D721Med (cell line): Measurements from ENCODE around the gene IPO11.

Experiments used
- DNase-seq: peaks from one replicate; pipeline ENCODE4 v3.0.0; 2011; ENCODE audit warnings: low spot score; ENCODE audit not compliant: insufficient read length
- FAIRE-seq: peaks from 2 replicates; lab custom pipeline; 2011; peaks lifted over from hg19 to GRCh38; lab: Jason Lieb, UNC
- TF ChIP-seq, protein P1 (sequence below): IDR thresholded peaks from 2 replicates; pipeline ENCODE4 v1.5.1; 2012; ENCODE audit warnings: mild to moderate bottlenecking, control low read depth; ENCODE audit not compliant: insufficient read depth; ENCODE audit errors: missing control alignments

Gene IPO11

DNA sequence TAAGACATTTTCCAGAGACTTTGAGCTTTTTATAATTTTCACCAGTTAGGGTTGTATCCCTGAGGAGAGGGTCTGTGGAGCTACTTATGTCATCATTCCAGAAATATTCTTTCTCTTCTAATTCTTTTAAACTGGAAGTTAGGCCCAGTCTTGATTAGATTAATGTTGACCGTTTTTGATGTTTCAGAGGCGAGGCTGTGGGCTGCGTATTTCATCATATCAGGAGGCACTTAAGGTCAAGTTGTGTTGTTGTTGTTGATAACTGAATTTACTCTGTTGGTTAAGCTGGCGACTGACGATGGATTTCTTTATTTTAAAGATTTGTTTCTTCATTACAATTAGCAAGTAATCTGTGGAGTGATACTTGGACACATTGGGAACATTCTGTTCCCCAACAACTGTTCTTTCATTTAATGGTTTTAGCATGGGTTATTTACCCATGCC, 20.1 kb downstream of the IPO11 start:
- FAIRE-seq: no peak
- DNase-seq: no peak
- TF ChIP-seq, protein P1, sequence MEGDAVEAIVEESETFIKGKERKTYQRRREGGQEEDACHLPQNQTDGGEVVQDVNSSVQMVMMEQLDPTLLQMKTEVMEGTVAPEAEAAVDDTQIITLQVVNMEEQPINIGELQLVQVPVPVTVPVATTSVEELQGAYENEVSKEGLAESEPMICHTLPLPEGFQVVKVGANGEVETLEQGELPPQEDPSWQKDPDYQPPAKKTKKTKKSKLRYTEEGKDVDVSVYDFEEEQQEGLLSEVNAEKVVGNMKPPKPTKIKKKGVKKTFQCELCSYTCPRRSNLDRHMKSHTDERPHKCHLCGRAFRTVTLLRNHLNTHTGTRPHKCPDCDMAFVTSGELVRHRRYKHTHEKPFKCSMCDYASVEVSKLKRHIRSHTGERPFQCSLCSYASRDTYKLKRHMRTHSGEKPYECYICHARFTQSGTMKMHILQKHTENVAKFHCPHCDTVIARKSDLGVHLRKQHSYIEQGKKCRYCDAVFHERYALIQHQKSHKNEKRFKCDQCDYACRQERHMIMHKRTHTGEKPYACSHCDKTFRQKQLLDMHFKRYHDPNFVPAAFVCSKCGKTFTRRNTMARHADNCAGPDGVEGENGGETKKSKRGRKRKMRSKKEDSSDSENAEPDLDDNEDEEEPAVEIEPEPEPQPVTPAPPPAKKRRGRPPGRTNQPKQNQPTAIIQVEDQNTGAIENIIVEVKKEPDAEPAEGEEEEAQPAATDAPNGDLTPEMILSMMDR: no peak

DNA sequence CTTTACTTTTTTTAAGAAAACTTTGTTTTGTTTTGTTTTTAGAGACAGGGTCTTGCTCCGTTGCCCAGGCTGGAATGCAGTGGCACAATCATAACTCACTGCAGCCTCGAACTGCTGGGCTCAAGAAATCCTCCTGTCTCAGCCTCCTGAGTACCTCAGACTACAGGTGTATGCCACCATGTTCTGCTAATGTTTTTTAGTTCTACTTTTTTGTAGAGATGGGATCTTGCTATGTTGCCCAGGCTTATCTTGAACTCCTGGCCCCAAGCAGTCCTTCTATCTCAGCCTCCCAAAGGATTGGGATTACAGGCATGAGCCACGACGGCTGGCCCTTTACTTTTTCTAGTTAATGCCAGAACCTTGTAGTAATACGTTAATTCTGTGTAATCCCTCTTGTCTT, 36.0 kb downstream of the IPO11 start:
- TF ChIP-seq, protein P1: no peak
- FAIRE-seq (no peak), DNase-seq (no peak)

- DNase-seq (no peak), FAIRE-seq (no peak)
- TF ChIP-seq, protein P1: no peak
Measured at GRCh38 chr5:62450259-62450658, 37.7 kb downstream of the IPO11 start.

- FAIRE-seq (no peak), DNase-seq (no peak)
- TF ChIP-seq, protein P1: no peak
Measured at GRCh38 chr5:62457071-62457470, 44.5 kb downstream of the IPO11 start.

DNA sequence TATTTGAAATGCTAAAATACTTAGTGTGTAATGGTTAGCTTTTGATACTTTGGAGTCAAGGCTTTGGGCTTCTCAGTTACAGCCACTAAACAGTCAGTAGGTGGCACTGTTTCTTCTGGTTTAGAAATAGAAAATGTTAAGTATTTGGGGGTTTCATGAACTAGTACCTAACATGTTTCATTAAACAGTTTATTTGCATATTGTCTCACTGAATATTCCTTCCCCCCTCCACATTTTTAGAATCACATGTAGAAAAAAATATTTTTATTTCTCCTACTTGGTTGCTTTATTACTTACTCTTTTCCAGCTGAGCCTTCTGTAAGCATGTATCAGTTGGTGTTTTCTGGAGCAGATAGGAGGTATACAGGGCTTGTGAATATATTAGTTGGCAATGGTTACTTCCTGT, 48.0 kb downstream of the IPO11 start:
- TF ChIP-seq, protein P1: peak; percentile 80
- DNase-seq (no peak), FAIRE-seq (peak; percentile 77)

DNA sequence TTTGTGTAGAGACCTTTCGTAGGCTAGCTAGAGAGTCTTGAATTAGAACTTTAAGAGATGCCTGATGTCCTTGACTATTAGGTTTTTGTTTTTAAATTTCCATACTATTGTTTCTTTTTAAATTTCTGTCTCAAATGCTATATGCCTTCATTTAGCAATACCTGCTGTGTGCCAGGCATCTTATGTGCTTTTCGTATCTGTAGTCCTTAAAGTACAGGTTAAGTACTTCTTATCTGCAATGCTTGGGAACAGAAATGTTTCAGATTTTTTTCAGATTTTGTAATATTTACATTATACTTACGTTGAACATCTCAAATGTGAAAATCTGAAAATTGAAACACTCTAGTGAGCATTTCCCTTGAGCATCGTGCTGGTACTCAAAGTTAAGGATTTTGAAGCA, 49.0 kb downstream of the IPO11 start:
- DNase-seq: no peak
- TF ChIP-seq, protein P1: no peak
- no peak for FAIRE-seq

GRCh38 chr5:62465985-62466925, 53.7 kb downstream of the IPO11 start:
- FAIRE-seq (peak; percentile 72), DNase-seq (no peak)
- TF ChIP-seq, protein P1: no peak
